ENCODE results near the gene IFI44L.

- TF ChIP-seq CTCF (IDR thresholded peaks at IDR 0.05) (no peak), POLR2A (IDR thresholded peaks at IDR 0.05) (no peak), POLR2AphosphoS5 (IDR thresholded peaks at IDR 0.05; ENCODE audit: insufficient read depth in 1 of 2, low read depth in 1 of 2) (no peak)
Observed at GRCh38 chr1:78641558-78641957, 21.3 kb downstream of the IFI44L start.

Measured in vagina (tissue), 2 donors.